GM23248 (cell line): Measurements from ENCODE around the gene TBRG4. TPM values are rescaled to one million over a fixed set of nuclear protein-coding genes. Genes with fewer than 3 reads are reported as not detected.

ENCODE experiments used
- DNase-seq: peaks from one replicate; pipeline ENCODE4 v3.0.0-alpha.2; 2015
- H2AFZ ChIP-seq: fragments of 200-600 bp; sonication (generic); 2 replicates; pipeline ENCODE4 v1.6.1; 2016; ENCODE audit warnings: antibody characterized with exemption
- H3F3A ChIP-seq: fragments of 200-600 bp; sonication (generic); 2 replicates; pipeline ENCODE4 v1.6.1; 2016; ENCODE audit warnings: mild to moderate bottlenecking, antibody characterized with exemption, mixed run types; ENCODE audit not compliant: insufficient read depth
- H3K27ac ChIP-seq: fragments of 200-600 bp; sonication (generic); 2 replicates; pipeline ENCODE4 v1.5.1; 2016; ENCODE audit warnings: mild to moderate bottlenecking
- H3K27me3 ChIP-seq: fragments of 200-600 bp; sonication (generic); replicated peaks from 2 replicates; pipeline ENCODE4 v1.6.1; 2016; ENCODE audit warnings: mild to moderate bottlenecking; ENCODE audit not compliant: insufficient read depth
- H3K36me3 ChIP-seq: fragments of 200-600 bp; sonication (generic); 2 replicates; pipeline ENCODE4 v1.6.1; 2016; ENCODE audit warnings: low read depth, mild to moderate bottlenecking
- H3K4me1 ChIP-seq: fragments of 200-600 bp; sonication (generic); 2 replicates; pipeline ENCODE4 v1.6.1; 2016; ENCODE audit warnings: mild to moderate bottlenecking; ENCODE audit not compliant: insufficient read depth
- H3K4me2 ChIP-seq: fragments of 200-600 bp; sonication (generic); one replicate; pipeline ENCODE4 v1.6.1; 2016; ENCODE audit warnings: mild to moderate bottlenecking; ENCODE audit not compliant: unreplicated experiment
- H3K4me3 ChIP-seq: fragments of 200-600 bp; sonication (generic); 2 replicates; pipeline ENCODE4 v1.5.1; 2016; ENCODE audit warnings: mild to moderate bottlenecking
- H3K79me2 ChIP-seq: fragments of 200-600 bp; sonication (generic); 2 replicates; pipeline ENCODE4 v1.6.1; 2016; ENCODE audit warnings: mild to moderate bottlenecking; ENCODE audit not compliant: insufficient read depth
- H3K9ac ChIP-seq: fragments of 200-600 bp; sonication (generic); 2 replicates; pipeline ENCODE4 v1.6.1; 2016; ENCODE audit warnings: mild to moderate bottlenecking
- H3K9me2 ChIP-seq: fragments of 200-600 bp; sonication (generic); 2 replicates; pipeline ENCODE4 v1.6.1; 2016; ENCODE audit warnings: mixed run types, mild to moderate bottlenecking, moderate library complexity; ENCODE audit not compliant: insufficient read depth
- H3K9me3 ChIP-seq: fragments of 200-600 bp; sonication (generic); one replicate; pipeline ENCODE4 v1.6.1; 2017; ENCODE audit warnings: low read depth
- H4K20me1 ChIP-seq: fragments of 200-600 bp; sonication (generic); 2 replicates; pipeline ENCODE4 v1.6.0; 2016; ENCODE audit not compliant: insufficient read depth
- EZH2 ChIP-seq: fragments of 200-600 bp; sonication (generic); IDR thresholded peaks from 2 replicates; pipeline ENCODE4 v1.6.1; 2018; ENCODE audit warnings: antibody characterized with exemption, mild to moderate bottlenecking; ENCODE audit not compliant: insufficient read depth, poor library complexity, severe bottlenecking
- EZH2phosphoT487 ChIP-seq: fragments of 200-600 bp; sonication (generic); IDR thresholded peaks from 2 replicates; pipeline ENCODE4 v1.6.1; 2018; ENCODE audit warnings: antibody characterized with exemption, moderate library complexity, mild to moderate bottlenecking, low read depth; ENCODE audit not compliant: insufficient read depth
- WGBS, 2 experiments: methylation state at CpG; one replicate each; pipeline ENCODE4 v1.1.6; 2015 to 2017; ENCODE audit warnings: low lambda C conversion rate in 2 of 2, low coverage in 1 of 2; ENCODE audit errors: missing lambda C conversion rate in 2 of 2; 5-methylcytosine and 5-hydroxymethylcytosine counted together
- in situ Hi-C: fragments of 300-500 bp; cut with MboI; formaldehyde crosslinking; loops from 2 replicates; pipeline ENCODE4 v1.15.0; 2020
- polyA plus RNA-seq: library from polyadenylated mRNA; unstranded; fragments of >200 nt; fragmentation: Nextera tagmentation; extraction: Ambion mirVana; gene quantifications from 2 replicates; pipeline ENCODE4 v1.2.1, GENCODE V29; 2016
- total RNA-seq: library from RNA; depleted of rRNA; stranded (reverse); fragments of >200 nt; shearing (Covaris generic); gene quantifications from 2 replicates; pipeline ENCODE4 v1.2.3, GENCODE V29; 2014

The TBRG4 gene
- total and polyA plus RNA-seq, 2 experiments from 2014 or later = 55.8 to 62.7 TPM

DNA sequence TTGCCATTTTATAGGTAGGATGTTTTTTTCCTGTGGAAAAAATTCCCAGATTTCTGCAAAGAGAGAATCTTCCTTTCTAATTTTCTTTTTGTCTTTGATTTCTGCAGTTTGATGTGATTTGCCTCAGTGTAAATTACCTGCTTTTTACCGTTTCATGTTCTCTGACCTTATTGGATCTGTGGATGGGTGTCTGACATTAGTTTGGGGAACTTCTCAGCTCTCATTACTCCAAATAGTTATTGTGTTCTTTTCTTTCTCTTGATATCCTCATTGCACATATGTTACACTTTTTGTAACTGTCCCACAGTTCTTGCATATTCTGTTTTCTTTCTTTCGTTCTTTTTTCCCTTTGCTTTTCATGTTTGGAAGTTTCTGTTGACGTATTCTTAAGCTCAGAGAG, 51.2 kb downstream of the TBRG4 start:
- Histone ChIP-seq H4K20me1 (no peaks in the 10 kb centered on the region), H2AFZ (no peak overlapping the region), H3K27ac (no peak overlapping the region), H3K36me3 (peaks cover 9% of the 10 kb centered on the region; the same call in 1 of the 2 replicates), H3K9me3 (no peaks in the 10 kb centered on the region), H3K4me1 (no peaks in the 10 kb centered on the region), H3K9ac (no peak overlapping the region), H3K4me3 (no peak overlapping the region), H3F3A (peaks cover 4% of the 10 kb centered on the region; the same call in 1 of the 2 replicates), H3K79me2 (peaks cover 91% of the 10 kb centered on the region), H3K4me2 (no peak overlapping the region), H3K27me3 (no peaks in the 10 kb centered on the region), H3K9me2 (no peaks in the 10 kb centered on the region)
- TF ChIP-seq EZH2 (no peak), EZH2phosphoT487 (no peak)
- WGBS, 2 experiments = 83 to 86% methylated on average over 3 of the region's 3 CpGs
- DNase-seq = no peak
- in situ Hi-C loops = no loop called here

DNA sequence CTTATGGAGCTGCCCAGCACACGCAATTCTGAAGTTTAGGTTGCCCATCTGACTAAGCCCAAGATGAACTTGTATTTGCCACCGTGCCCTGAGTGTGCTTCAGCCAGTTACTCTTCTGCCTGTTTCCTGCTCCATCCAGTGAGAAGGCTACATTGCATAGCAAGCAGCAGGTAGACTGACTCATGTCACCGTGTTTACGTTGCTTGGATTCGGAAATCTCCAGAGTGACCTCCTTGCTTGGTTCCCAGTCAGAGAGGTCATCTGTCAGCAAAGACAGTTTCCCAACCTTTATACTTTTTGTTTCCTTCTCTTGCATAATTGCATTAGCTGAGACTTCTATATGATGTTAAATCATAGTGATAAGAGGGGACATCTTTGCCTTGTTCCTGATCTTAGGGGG, 53.6 kb downstream of the TBRG4 start:
- Histone ChIP-seq H2AFZ (no peak overlapping the region), H4K20me1 (no peaks in the 10 kb centered on the region)
- 99 to 100% methylated on average over 5 of the region's 5 CpGs for WGBS, 2 experiments

DNA sequence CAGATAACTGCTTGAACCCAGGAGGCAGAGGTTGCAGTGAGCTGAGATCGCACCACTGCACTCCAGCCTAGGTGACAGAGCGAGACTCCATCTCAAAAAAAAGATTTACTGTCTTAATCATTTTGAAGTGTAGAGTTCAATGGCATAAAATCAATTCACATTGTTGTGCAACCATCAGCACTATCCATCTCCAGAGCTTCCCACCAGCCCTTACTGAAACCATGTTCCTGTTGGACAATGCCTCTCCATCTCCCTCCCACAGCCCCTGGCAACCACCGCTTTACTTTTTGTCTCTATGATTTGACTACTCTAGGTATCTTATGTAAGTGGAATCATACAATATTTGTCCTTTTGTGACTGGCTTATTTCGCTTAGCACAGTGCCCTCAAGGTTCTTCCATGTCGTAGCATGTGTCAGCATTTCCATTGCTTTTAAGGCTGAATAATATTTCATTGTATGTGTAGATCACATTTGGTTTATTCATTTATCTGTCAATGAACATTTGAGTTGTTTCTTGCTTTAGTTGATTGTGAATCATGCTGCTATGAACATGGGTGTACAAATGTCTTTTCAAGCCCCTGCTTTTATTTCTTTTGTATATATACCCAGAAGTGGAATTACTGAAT, 55.8 kb downstream of the TBRG4 start:
- no peak overlapping the region for H3K27ac ChIP-seq
- TF ChIP-seq EZH2phosphoT487 = no peak
- TF ChIP-seq EZH2 = no peak
- in situ Hi-C loops = no loop called here
- H3K27me3 ChIP-seq = no peaks in the 10 kb centered on the region
- H3K36me3 ChIP-seq = no peaks in the 10 kb centered on the region
- no peak overlapping the region for H2AFZ ChIP-seq
- WGBS, 2 experiments = 97 to 98% methylated on average over 5 of the region's 5 CpGs
- H3K4me2 ChIP-seq = no peak overlapping the region
- peaks cover 4% of the 10 kb centered on the region; the same call in 1 of the 2 replicates for H3F3A ChIP-seq
- no peak for DNase-seq
- no peaks in the 10 kb centered on the region for H4K20me1 ChIP-seq
- H3K4me1 ChIP-seq = no peaks in the 10 kb centered on the region
- peaks cover 85% of the 10 kb centered on the region for H3K79me2 ChIP-seq
- no peak overlapping the region for H3K4me3 ChIP-seq
- H3K9me3 ChIP-seq = no peaks in the 10 kb centered on the region
- H3K9ac ChIP-seq = no peak overlapping the region
- no peaks in the 10 kb centered on the region for H3K9me2 ChIP-seq

More for the DNA sequence above, 53.6 kb downstream of the TBRG4 start:
- Histone ChIP-seq H3K36me3 (no peaks in the 10 kb centered on the region), H3K9me2 (no peaks in the 10 kb centered on the region), H3K79me2 (peaks cover 100% of the 10 kb centered on the region), H3K27ac (no peak overlapping the region), H3K4me2 (no peak overlapping the region), H3K4me3 (no peak overlapping the region), H3F3A (peaks cover 4% of the 10 kb centered on the region; the same call in 1 of the 2 replicates), H3K9ac (no peak overlapping the region), H3K27me3 (no peaks in the 10 kb centered on the region), H3K4me1 (no peaks in the 10 kb centered on the region), H3K9me3 (no peaks in the 10 kb centered on the region)
- in situ Hi-C loops = no loop called here
- DNase-seq = no peak
- no peak for TF ChIP-seq EZH2
- no peak for TF ChIP-seq EZH2phosphoT487

DNA sequence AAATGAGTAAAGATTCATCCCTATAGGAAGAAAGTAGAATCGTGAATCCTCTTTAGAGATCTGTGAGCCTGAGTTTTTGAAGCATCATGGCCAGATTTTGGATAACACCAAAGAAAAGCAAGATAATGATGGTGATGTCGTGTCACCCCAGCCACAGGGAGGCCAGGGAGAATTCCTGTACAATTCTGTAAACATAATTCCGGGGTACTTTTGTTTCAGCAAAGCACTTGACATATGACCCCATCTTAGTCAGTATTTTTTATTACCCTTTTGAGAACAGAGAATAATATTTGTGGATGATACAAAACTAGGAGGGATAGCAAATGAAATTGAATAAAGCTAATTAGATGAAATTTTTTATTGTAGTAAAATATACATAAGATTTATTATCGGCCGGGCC, 56.5 kb downstream of the TBRG4 start:
- no peak for DNase-seq
- no peaks in the 10 kb centered on the region for H3K4me1 ChIP-seq
- H4K20me1 ChIP-seq = no peaks in the 10 kb centered on the region
- H3K27ac ChIP-seq = no peak overlapping the region
- peaks cover 2% of the 10 kb centered on the region; the same call in 1 of the 2 replicates for H3F3A ChIP-seq
- TF ChIP-seq EZH2 (no peak), EZH2phosphoT487 (no peak)
- no peak overlapping the region for H3K4me3 ChIP-seq
- no peak overlapping the region for H3K9ac ChIP-seq
- no peaks in the 10 kb centered on the region for H3K36me3 ChIP-seq
- H3K9me3 ChIP-seq = no peaks in the 10 kb centered on the region
- H2AFZ ChIP-seq = no peak overlapping the region
- H3K27me3 ChIP-seq = no peaks in the 10 kb centered on the region
- in situ Hi-C loops = no loop called here
- peaks cover 78% of the 10 kb centered on the region for H3K79me2 ChIP-seq
- no peak overlapping the region for H3K4me2 ChIP-seq
- H3K9me2 ChIP-seq = no peaks in the 10 kb centered on the region
- 95% methylated on average over 5 of the region's 5 CpGs for WGBS, 2 experiments
